Type B pancreatic cell (in vitro differentiated cells): ENCODE results near the gene PAPPA. TPM values are rescaled to one million over a fixed set of nuclear protein-coding genes. Genes with fewer than 3 reads are reported as not detected.

Source experiments
- DNase-seq: peaks from one replicate; pipeline ENCODE4 v3.0.0; 2021; ENCODE audit warnings: mixed read lengths; ENCODE audit not compliant: unreplicated experiment; ENCODE audit errors: extremely low spot score
- H3K27ac Mint-ChIP-seq: 2 replicates; pipeline ENCODE4 v1.8.0; 2021; ENCODE audit warnings: mild to moderate bottlenecking, mixed read lengths
- H3K27me3 Mint-ChIP-seq: 2 replicates; pipeline ENCODE4 v1.8.0; 2021; ENCODE audit warnings: mixed read lengths
- H3K36me3 Mint-ChIP-seq: 2 replicates; pipeline ENCODE4 v1.8.0; 2021; ENCODE audit warnings: mixed read lengths
- H3K4me1 Mint-ChIP-seq: one replicate; pipeline ENCODE4 v1.8.0; 2021; ENCODE audit warnings: mixed read lengths; ENCODE audit not compliant: unreplicated experiment
- H3K4me3 Mint-ChIP-seq: 2 replicates; pipeline ENCODE4 v1.8.0; 2021; ENCODE audit warnings: mild to moderate bottlenecking, mixed read lengths
- H3K9me3 Mint-ChIP-seq: 2 replicates; pipeline ENCODE4 v1.8.0; 2021; ENCODE audit warnings: mixed read lengths
- CTCF ChIP-seq: fragments of 200-600 bp; sonication (generic); conservative IDR thresholded peaks from 2 replicates; pipeline ENCODE4 v1.5.0; 2021; ENCODE audit warnings: antibody characterized with exemption, mild to moderate bottlenecking
- total RNA-seq: library from RNA; stranded (reverse); gene quantifications from 2 replicates; pipeline ENCODE4 v1.2.1, GENCODE V29; 2021; ENCODE audit warnings: low replicate concordance

The PAPPA gene
- total RNA-seq, 1 donor from 2014 or later, result 11.0 TPM

GRCh38 chr9:116267021-116267420 lies 113.4 kb downstream of the PAPPA start:
- H3K9me3 Mint-ChIP-seq, result peaks cover 3% of the 10 kb centered on the region
- peaks cover 18% of the 10 kb centered on the region for H3K4me1 Mint-ChIP-seq
- no peak for TF ChIP-seq CTCF
- no peak overlapping the region for H3K4me3 Mint-ChIP-seq
- no peak overlapping the region for H3K27ac Mint-ChIP-seq
- H3K36me3 Mint-ChIP-seq, result peaks cover 8% of the 10 kb centered on the region
- H3K27me3 Mint-ChIP-seq, result peaks cover 31% of the 10 kb centered on the region
- DNase-seq, result no peak

GRCh38 chr9:116269250-116269649 lies 115.7 kb downstream of the PAPPA start:
- Mint-ChIP-seq H3K27ac (no peak overlapping the region), H3K4me3 (no peak overlapping the region), H3K27me3 (peaks cover 36% of the 10 kb centered on the region), H3K36me3 (peaks cover 8% of the 10 kb centered on the region), H3K4me1 (peaks cover 21% of the 10 kb centered on the region), H3K9me3 (peaks cover 3% of the 10 kb centered on the region)
- no peak for DNase-seq
- no peak for TF ChIP-seq CTCF

GRCh38 chr9:116270546-116270945 lies 117.0 kb downstream of the PAPPA start:
- no peak for DNase-seq
- no peak overlapping the region for H3K4me3 Mint-ChIP-seq
- H3K27ac Mint-ChIP-seq, result no peak overlapping the region
- peaks cover 21% of the 10 kb centered on the region for H3K4me1 Mint-ChIP-seq
- peaks cover 8% of the 10 kb centered on the region for H3K36me3 Mint-ChIP-seq
- TF ChIP-seq CTCF, result no peak
- peaks cover 38% of the 10 kb centered on the region for H3K27me3 Mint-ChIP-seq
- H3K9me3 Mint-ChIP-seq, result peaks cover 3% of the 10 kb centered on the region

GRCh38 chr9:116271340-116271739 lies 117.7 kb downstream of the PAPPA start:
- peaks cover 38% of the 10 kb centered on the region for H3K27me3 Mint-ChIP-seq
- H3K4me1 Mint-ChIP-seq, result peaks cover 29% of the 10 kb centered on the region
- peaks cover 4% of the 10 kb centered on the region for H3K36me3 Mint-ChIP-seq
- no peak overlapping the region for H3K4me3 Mint-ChIP-seq
- H3K27ac Mint-ChIP-seq, result no peak overlapping the region
- no peak for DNase-seq
- TF ChIP-seq CTCF, result no peak
- peaks cover 3% of the 10 kb centered on the region for H3K9me3 Mint-ChIP-seq

- peaks cover 3% of the 10 kb centered on the region for H3K9me3 Mint-ChIP-seq
- peaks cover 2% of the 10 kb centered on the region for H3K36me3 Mint-ChIP-seq
- H3K27ac Mint-ChIP-seq, result no peak overlapping the region
- no peak for TF ChIP-seq CTCF
- peaks cover 32% of the 10 kb centered on the region for H3K4me1 Mint-ChIP-seq
- no peak overlapping the region for H3K4me3 Mint-ChIP-seq
- H3K27me3 Mint-ChIP-seq, result peaks cover 43% of the 10 kb centered on the region
- DNase-seq, result no peak
Measured at GRCh38 chr9:116271991-116272390, 118.4 kb downstream of the PAPPA start.

GRCh38 chr9:116274293-116274692 lies 120.7 kb downstream of the PAPPA start:
- H3K9me3 Mint-ChIP-seq, result peaks cover 3% of the 10 kb centered on the region

More at GRCh38 chr9:116274293-116274692, 120.7 kb downstream of the PAPPA start:
- DNase-seq, result no peak
- no peak for TF ChIP-seq CTCF
- Mint-ChIP-seq H3K4me3 (no peak overlapping the region), H3K27me3 (peaks cover 55% of the 10 kb centered on the region), H3K4me1 (peaks cover 39% of the 10 kb centered on the region), H3K27ac (no peak overlapping the region), H3K36me3 (no peaks in the 10 kb centered on the region)
